HG02571 (cell line): Measurements from ENCODE around the gene SLC34A2.

Experiments used
- ATAC-seq: cut with Tn5 transposase; IDR thresholded peaks from one replicate; pipeline ENCODE4 v1.9.1; 2021; ENCODE audit warnings: mild to moderate bottlenecking, moderate library complexity; ENCODE audit not compliant: unreplicated experiment

Gene SLC34A2

DNA sequence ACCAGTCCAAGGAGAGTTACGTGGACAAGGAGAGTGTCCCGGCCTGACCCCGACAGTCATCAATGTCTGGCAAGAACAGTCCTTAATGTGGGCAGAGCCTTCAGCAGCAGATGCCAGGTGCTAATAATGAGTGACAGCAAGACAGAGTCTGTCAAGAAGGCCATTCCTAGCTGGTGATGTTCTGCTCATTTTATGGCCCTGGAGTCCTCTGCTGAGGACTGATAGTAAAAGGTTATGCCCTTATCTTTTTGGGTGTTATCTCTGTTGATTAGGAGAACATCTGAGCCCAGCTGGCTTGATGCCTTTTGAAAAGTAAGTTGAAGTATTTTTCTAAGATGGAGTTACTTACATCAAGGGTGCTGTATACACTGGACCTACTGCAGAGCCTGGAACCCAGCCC is 67.3 kb downstream of the SLC34A2 start:
- no peak for ATAC-seq

DNA sequence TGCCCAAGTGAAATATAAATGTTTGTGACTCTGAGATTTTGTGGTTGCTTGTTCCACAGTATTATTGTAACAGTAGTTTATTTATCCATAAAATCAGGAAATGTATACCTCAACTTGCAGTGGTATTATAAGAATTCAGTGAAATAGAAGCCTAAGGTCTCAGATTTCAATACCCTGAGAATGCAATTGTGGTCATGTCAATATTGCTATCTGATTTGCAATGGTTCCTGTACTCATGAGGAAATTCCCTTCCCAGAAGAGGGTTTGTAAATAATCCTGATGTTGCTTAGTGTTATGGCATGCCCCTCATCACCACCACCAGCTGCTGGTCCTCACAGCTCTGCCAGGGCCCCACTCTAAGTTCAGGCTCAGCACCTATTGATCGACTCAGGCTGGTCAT is 67.8 kb downstream of the SLC34A2 start:
- ATAC-seq, result no peak

DNA sequence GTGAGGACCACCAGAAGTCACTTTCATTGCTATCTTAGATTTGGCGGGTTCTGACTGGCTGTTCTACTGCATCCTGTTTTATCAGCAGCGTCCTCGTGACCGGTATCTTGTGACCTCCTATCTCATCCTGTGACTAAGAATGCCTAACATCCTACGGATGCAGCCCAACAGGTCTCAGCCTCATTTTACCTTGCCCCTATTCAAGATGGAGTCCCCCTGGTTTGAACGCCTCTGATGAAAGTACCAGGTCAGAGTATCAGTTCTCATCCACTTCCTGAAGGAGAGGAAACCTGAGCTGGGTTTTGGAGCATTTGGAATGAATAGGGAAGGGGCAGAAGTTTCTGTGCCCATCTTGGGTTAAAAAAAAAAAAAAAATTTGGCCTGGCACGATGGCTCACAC is 70.2 kb downstream of the SLC34A2 start:
- ATAC-seq, result no peak

DNA sequence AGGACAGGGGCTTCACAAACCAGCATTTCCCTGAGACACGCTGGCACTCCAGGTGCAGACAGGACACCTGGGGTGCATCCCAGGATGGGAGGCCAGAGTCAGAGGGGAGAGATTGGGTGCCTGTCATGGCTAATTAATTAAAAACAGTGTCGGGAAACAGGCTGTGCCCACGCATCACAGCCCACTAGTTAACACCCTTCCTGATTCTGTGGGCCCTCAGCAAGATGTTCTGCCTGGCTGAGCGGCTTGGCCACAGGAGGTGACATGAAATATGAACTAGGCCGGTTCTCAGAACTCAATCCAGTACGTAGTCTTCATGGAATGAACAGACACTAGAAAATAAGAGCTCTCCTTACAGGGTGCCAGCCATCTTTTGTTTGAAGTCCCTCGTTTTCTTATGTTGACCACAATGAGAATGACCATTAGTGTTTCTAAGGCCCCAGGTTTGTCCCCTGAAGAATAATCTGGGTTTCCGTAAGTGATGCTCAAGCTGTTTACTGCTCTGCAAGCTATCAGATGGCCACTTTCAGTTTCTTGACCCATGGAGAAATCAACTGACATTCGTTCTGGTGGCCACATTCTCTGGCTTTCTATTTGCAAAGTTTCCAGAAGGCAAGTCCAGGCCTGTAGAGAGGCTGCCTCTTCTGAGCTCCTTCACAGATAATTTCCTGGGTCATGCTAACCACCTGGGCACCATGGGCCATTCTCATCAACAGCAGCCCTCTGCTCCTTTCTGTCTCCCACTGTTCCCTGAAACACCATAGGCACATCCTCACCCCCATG is 72.3 kb downstream of the SLC34A2 start:
- peak; percentile 71 for ATAC-seq
